ENCODE data around the gene LYPD6B. TPM values are rescaled to one million over a fixed set of nuclear protein-coding genes. Genes with fewer than 3 reads are reported as not detected.

LYPD6B gene
- total RNA-seq, 1 donor from 2014 or later = not detected

DNA sequence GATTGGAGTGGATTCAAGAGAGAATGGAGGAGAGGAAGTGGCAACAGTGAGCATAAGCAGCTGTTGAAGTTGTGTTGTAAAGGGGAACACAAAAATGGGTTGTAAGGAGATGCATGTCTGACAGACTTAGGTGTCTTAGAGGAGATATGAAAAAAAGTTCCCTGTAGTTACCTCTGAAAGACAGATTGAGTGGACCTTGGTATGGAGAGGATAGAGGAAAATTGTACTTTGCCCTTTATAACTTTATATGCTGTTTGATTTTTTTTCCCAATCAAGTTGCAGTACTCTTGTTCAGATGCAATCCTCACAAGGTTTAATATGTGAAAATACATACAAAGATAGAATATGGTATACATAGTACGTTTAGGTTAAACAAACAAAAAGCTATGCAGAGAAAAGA lies 73.6 kb downstream of the LYPD6B start:
- Mint-ChIP-seq H3K4me1 (no peaks in the 10 kb centered on the region), H3K4me3 (no peak overlapping the region), H3K9me3 (no peaks in the 10 kb centered on the region), H3K27ac (no peak overlapping the region), H3K36me3 (ENCODE audit: low read depth) (no peaks in the 10 kb centered on the region), H3K27me3 (peaks cover 10% of the 10 kb centered on the region)
- intact Hi-C loops (cut with micrococcal nuclease) = no loop called here
- DNase-seq = no peak

DNA sequence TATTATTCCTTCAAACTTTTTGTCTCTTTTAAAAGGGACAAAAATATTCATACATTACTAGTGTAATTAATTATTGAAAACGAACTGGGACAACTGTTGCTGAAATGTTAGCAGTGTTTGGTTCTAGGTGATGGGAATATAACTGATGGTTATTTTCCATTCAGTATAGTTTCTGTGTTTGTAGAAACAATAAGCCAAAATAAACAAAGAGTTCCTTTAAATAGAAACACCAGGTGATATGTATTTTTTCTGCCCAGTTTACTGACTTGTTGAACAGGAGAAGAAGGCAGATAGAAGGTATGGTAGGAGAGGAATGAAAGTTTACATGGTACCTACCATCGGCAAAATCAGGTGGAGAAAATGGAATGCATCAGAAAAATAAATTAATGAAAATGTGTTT lies 74.2 kb downstream of the LYPD6B start:
- H3K9me3 Mint-ChIP-seq = no peaks in the 10 kb centered on the region
- no peak overlapping the region for H3K4me3 Mint-ChIP-seq
- peaks cover 10% of the 10 kb centered on the region for H3K27me3 Mint-ChIP-seq
- H3K4me1 Mint-ChIP-seq = no peaks in the 10 kb centered on the region
- no peaks in the 10 kb centered on the region for H3K36me3 Mint-ChIP-seq (ENCODE audit: low read depth)
- no peak overlapping the region for H3K27ac Mint-ChIP-seq
- no peak for DNase-seq
- intact Hi-C loops (cut with micrococcal nuclease) = no loop called here

DNA sequence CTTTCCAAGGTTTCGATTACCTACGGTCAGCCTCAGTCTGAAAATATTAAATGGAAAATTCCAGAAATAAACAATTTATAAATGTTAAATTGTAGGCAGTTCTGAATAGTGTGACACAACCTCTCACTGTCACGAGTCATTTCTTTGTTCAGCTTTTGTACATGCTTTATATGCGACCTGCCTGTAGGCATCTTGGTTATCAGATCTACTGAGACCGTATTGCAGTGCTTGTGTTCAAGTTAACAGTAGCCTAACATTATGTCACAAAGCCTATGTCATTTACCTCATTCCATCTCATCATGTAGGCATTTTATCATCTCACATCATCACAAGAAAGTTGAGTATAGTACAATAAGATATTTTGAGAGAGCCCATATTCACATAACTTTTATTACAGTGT lies 77.3 kb downstream of the LYPD6B start:
- no peak for DNase-seq
- Mint-ChIP-seq H3K27ac (no peak overlapping the region), H3K9me3 (no peaks in the 10 kb centered on the region), H3K36me3 (ENCODE audit: low read depth) (no peaks in the 10 kb centered on the region), H3K4me3 (no peak overlapping the region), H3K4me1 (no peaks in the 10 kb centered on the region), H3K27me3 (peaks cover 3% of the 10 kb centered on the region)
- intact Hi-C loops (cut with micrococcal nuclease) = no loop called here

DNA sequence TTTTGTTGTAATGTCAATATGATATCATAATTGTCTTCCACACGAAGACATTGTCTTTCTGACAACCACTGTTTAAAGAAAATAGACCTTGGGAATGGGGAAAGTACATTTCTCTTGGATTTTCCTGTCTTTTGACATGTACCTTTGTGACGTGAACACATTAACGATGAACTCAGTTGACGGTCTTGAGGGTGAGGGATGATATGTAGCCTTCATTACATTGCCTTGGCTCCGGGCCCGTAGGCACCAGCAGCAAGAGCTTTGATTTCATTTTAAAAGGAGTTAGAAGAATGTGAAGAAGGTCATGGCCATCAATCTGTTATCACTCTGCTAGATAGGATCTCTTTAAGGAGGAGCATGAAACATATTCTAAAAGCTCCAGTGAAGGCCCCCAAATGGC lies 80.9 kb downstream of the LYPD6B start:
- no peak overlapping the region for H3K27ac Mint-ChIP-seq
- H3K36me3 Mint-ChIP-seq (ENCODE audit: low read depth) = no peaks in the 10 kb centered on the region
- intact Hi-C loops (cut with micrococcal nuclease) = no loop called here
- H3K27me3 Mint-ChIP-seq = no peaks in the 10 kb centered on the region
- H3K4me3 Mint-ChIP-seq = no peak overlapping the region
- DNase-seq = no peak
- no peaks in the 10 kb centered on the region for H3K4me1 Mint-ChIP-seq
- H3K9me3 Mint-ChIP-seq = no peaks in the 10 kb centered on the region

DNA sequence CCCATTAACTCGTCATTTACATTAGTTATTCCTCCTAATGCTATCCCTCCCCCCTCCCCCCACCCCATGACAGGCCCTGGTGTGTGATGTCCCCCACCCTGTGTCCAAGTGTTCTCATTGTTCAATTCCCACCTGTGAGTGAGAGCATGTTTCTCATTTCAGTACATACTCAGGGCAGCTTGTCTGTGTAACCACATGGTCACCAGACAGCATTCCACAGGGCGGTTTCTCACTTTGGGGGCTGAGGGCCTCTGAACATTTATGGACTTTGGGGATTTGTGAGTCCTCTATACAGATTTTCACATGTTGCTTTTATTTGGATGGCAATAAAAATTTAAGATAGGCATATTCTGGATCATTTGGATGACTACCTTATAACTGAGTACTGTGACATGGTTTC lies 84.0 kb downstream of the LYPD6B start:
- intact Hi-C loops (cut with micrococcal nuclease) = no loop called here
- Mint-ChIP-seq H3K27me3 (peaks cover 2% of the 10 kb centered on the region), H3K27ac (no peak overlapping the region), H3K9me3 (no peaks in the 10 kb centered on the region), H3K4me3 (no peak overlapping the region), H3K4me1 (no peaks in the 10 kb centered on the region), H3K36me3 (ENCODE audit: low read depth) (no peaks in the 10 kb centered on the region)
- DNase-seq = no peak

DNA sequence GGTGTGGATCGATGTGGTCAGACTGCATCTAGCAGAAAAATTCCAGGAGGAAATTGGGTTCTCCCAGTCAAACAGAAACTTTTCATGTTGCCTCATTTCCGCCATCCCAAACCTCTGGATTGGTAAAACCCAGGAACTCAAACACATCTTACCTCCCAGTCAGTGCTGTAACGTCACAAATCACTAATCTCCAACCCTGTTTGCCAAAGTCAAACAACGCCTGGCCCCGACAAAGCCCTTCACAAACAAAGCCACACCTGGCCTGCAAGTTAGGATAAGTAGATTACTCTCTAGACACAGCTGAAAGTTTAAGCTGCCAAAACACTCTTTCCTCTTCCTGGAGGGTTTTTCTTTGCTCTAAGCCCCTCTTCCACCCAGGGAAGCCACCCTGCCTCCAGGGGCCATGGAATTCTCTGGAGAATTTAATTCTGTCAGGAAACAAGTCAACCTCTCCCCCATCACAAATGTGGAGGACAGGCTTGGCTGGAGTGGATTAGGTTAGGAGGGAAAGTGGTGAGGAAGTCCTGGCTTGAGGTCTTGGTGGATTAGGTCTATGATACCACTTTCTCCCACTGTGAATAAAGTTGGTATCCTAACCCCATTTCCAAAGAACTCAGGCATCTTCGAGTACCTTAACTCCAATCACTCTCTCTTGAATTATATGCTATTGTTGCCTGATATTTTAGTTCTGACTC lies 86.7 kb downstream of the LYPD6B start:
- H3K27ac Mint-ChIP-seq = no peak overlapping the region
- no peak for DNase-seq
- H3K36me3 Mint-ChIP-seq (ENCODE audit: low read depth) = no peaks in the 10 kb centered on the region
- no peak overlapping the region for H3K4me3 Mint-ChIP-seq
- peaks cover 9% of the 10 kb centered on the region for H3K27me3 Mint-ChIP-seq
- H3K9me3 Mint-ChIP-seq = no peaks in the 10 kb centered on the region
- intact Hi-C loops (cut with micrococcal nuclease) = no loop called here
- H3K4me1 Mint-ChIP-seq = no peaks in the 10 kb centered on the region

DNA sequence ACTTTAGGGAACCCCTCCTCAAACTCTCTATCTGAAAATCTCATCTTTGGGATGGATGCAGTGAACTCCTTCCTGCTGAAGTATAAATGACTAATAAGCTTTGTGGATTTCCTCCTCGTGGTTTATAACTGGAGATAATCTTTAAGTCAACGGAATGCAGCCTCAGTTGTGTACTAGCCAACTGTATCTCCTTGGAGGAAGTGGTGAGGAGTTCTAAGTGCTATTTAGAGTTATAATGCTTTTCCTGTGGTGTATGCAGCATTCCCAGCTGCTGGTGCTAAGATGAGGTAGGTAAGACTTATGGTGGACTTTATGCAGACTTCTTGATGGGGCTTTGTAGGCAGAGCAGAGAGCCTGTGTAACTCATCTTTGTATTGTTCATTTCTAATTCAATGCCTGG lies 90.9 kb downstream of the LYPD6B start:
- DNase-seq = no peak
- intact Hi-C loops (cut with micrococcal nuclease) = no loop called here
- H3K27ac Mint-ChIP-seq = no peak overlapping the region
- no peaks in the 10 kb centered on the region for H3K9me3 Mint-ChIP-seq
- no peak overlapping the region for H3K4me3 Mint-ChIP-seq
- H3K36me3 Mint-ChIP-seq (ENCODE audit: low read depth) = no peaks in the 10 kb centered on the region
- peaks cover 16% of the 10 kb centered on the region for H3K27me3 Mint-ChIP-seq
- H3K4me1 Mint-ChIP-seq = no peaks in the 10 kb centered on the region

DNA sequence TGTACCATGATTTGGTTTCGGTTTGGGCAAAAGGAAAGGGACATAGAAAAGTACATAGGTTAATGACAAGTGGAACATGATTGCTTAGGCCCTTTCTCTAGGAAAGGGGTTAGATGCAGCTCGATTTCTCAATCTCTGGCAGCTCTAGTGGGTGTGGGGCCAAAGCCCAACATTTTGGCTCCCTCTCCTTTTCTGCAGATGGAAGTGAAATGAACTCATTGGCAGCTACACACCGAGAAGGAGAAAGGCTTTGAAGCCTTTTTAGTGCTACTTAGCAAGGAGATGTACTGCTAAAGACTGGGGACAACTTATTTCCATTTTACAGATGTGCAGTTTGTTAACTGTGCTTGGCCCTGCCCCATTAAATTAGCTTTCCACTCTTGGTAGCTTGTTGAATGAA lies 93.8 kb downstream of the LYPD6B start:
- Mint-ChIP-seq H3K27me3 (peaks cover 18% of the 10 kb centered on the region), H3K27ac (no peak overlapping the region), H3K4me3 (no peak overlapping the region), H3K9me3 (no peaks in the 10 kb centered on the region), H3K36me3 (ENCODE audit: low read depth) (no peaks in the 10 kb centered on the region), H3K4me1 (no peaks in the 10 kb centered on the region)
- DNase-seq = no peak
- intact Hi-C loops (cut with micrococcal nuclease) = no loop called here

DNA sequence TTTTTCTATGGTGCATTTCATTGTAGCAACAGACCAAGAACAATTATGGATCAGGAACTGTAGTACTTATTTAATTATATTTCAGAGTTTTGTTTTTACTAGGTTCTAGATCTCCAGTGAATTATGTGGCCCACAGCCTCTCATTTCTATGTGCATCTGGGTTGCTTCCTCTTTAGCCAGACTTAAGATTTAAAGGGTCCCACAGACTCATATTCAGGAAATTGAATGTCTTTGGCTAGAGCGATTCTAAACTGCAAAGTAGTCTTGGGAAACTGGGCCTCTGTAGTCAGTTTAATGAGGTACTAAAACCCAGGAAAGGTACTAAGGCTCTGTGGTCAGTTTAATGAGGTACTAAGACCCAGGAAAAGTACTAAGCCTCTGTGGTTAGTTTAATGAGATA lies 94.4 kb downstream of the LYPD6B start:
- no peaks in the 10 kb centered on the region for H3K4me1 Mint-ChIP-seq
- H3K9me3 Mint-ChIP-seq = no peaks in the 10 kb centered on the region
- no peak for DNase-seq
- H3K27me3 Mint-ChIP-seq = peaks cover 16% of the 10 kb centered on the region
- H3K27ac Mint-ChIP-seq = no peak overlapping the region
- no peaks in the 10 kb centered on the region for H3K36me3 Mint-ChIP-seq (ENCODE audit: low read depth)
- H3K4me3 Mint-ChIP-seq = no peak overlapping the region
- intact Hi-C loops (cut with micrococcal nuclease) = no loop called here

DNA sequence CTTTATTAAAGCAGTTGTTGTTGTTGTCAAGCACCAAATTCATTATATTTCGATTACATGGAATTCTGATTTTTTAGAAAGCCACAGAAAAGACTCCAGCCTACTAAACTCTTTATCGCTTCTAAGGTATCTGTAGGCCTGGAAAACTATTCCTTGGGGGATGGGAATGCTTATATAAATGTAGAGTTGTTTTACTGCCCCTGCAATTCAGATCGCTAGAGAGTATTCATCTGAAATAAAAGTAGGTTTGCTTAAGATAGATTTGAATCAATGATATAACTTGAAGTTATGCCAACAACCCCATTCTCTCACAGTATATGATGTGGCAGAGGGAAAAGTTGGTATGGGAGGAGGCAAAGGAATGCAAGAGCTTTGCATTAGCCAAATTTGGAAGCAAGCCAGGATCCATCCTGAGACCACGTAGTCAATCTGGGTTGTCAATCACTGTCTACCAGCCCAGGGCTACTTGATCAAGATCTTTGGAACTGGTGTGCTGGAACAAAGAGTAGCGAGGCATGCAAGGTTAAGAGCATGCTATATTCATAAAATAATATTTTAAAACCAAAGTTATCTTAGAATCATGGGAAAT lies 95.9 kb downstream of the LYPD6B start:
- no peak overlapping the region for H3K27ac Mint-ChIP-seq
- no peaks in the 10 kb centered on the region for H3K4me1 Mint-ChIP-seq
- no peaks in the 10 kb centered on the region for H3K36me3 Mint-ChIP-seq (ENCODE audit: low read depth)
- no peak overlapping the region for H3K4me3 Mint-ChIP-seq
- intact Hi-C loops (cut with micrococcal nuclease) = no loop called here
- DNase-seq = no peak
- H3K27me3 Mint-ChIP-seq = peaks cover 15% of the 10 kb centered on the region
- H3K9me3 Mint-ChIP-seq = no peaks in the 10 kb centered on the region

DNA sequence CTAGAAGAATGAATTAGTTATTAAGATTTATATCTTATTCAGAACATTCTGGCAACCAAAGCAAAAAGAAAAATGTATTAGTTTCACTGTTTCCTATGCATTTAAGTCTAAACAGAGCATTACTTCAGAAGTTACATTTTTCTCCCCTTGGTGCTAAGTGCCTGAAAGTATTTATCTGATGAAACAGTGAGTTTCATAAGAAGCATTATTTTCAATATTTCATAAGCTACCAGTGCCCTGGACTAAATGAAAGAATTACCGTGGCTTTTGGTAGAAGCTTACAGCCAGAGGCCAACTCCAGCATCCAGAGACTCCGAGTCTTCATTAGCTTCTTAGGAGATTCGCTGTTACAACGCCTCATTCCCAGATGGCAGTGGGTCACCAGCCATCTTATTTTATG lies 97.6 kb downstream of the LYPD6B start:
- no peaks in the 10 kb centered on the region for H3K4me1 Mint-ChIP-seq
- DNase-seq = no peak
- no peak overlapping the region for H3K27ac Mint-ChIP-seq
- peaks cover 11% of the 10 kb centered on the region for H3K27me3 Mint-ChIP-seq
- intact Hi-C loops (cut with micrococcal nuclease) = no loop called here
- H3K9me3 Mint-ChIP-seq = no peaks in the 10 kb centered on the region
- H3K4me3 Mint-ChIP-seq = no peak overlapping the region
- no peaks in the 10 kb centered on the region for H3K36me3 Mint-ChIP-seq (ENCODE audit: low read depth)

DNA sequence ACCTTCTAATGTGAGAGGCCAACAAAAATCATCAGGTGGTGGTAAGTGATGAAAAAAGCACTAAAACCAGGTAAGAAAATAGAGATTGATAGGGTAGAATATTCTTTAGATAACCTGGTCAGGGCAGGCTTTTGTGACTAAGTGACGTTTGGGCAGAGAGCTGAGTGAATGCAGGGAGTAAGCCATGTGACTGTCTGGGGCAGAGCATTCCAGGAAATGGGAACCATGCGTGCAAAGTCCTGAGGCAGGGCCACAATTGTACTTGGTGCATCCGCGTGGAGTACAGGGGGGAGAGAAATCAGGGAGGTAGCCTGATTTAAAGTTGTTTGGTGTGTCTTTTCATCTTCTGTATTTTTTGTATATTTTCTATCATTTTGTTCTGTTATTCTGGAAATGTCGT lies 102.5 kb downstream of the LYPD6B start:
- no peaks in the 10 kb centered on the region for H3K9me3 Mint-ChIP-seq
- intact Hi-C loops (cut with micrococcal nuclease) = no loop called here
- no peaks in the 10 kb centered on the region for H3K36me3 Mint-ChIP-seq (ENCODE audit: low read depth)
- H3K4me3 Mint-ChIP-seq = no peak overlapping the region
- no peaks in the 10 kb centered on the region for H3K4me1 Mint-ChIP-seq
- no peak for DNase-seq
- H3K27me3 Mint-ChIP-seq = peaks cover 8% of the 10 kb centered on the region
- H3K27ac Mint-ChIP-seq = no peak overlapping the region

DNA sequence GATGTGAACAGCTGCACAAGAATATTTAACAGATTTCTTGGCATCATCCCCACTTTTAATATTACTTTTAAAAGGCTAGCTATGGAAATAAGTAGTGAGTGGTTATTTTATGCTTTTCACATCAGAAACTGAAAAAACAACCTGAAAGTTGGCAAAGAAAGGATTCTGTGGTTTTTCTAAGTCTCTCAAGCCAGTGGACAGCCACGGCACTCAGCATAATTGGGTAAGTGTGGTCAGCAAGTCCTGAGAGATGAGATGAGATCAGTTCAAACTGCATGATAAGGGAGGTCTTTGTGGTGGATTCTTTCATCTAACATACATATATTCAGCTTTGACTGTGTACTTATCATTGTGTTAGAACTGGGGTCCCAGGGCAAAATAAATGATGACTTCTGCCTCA lies 105.2 kb downstream of the LYPD6B start:
- Mint-ChIP-seq H3K9me3 (no peaks in the 10 kb centered on the region), H3K27me3 (peaks cover 2% of the 10 kb centered on the region), H3K4me3 (no peak overlapping the region), H3K27ac (no peak overlapping the region), H3K36me3 (ENCODE audit: low read depth) (no peaks in the 10 kb centered on the region), H3K4me1 (no peaks in the 10 kb centered on the region)
- intact Hi-C loops (cut with micrococcal nuclease) = no loop called here
- DNase-seq = no peak

DNA sequence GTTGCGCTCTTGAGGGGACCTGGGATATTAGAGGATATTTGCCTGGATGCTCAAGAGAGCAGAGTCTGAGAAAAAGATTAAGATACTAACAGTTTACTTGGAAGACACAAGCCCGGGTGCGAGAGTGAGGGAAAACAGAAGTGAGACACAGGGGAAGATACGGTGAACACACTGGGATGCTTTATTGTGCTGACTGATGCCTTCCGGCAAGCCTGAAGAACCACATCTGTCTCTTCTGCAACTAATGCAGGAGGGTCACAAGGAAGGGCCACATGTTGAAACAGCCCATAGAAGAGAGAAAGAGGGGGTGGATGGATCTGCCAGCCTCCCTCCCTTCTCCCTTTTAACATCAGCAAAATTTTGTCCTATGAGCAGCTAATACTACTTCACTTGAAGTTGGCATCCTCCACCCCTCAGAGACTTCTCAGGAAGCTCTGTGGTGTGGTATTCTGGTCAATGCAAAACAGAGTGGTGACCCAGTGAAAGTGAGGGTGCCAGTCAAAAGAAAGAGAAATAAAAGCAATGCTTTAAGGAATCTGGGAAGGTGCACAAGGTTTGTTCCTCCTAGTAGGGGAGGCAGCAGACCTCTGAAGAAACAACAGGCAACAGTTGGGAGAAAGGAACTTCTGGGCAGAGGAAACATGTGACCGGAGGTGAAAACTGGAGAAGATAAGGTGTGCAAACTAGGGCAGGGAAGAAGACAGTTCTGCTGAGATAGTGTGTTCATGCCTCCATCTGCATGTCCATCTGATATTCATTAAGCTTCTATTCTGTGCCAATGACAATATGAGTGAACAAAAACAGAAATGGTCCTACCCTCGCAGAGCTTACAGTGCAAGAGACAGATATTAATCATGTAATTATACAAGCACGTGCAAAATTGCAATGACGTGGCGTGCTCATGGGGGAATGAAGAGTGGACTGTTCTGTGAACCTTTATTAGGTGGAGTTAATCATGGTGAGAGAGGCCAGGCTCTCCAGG lies 107.1 kb downstream of the LYPD6B start:
- no peaks in the 10 kb centered on the region for H3K36me3 Mint-ChIP-seq (ENCODE audit: low read depth)
- DNase-seq = no peak
- no peaks in the 10 kb centered on the region for H3K4me1 Mint-ChIP-seq
- H3K9me3 Mint-ChIP-seq = no peaks in the 10 kb centered on the region
- intact Hi-C loops (cut with micrococcal nuclease) = no loop called here
- H3K27ac Mint-ChIP-seq = no peak overlapping the region
- H3K27me3 Mint-ChIP-seq = peaks cover 8% of the 10 kb centered on the region
- H3K4me3 Mint-ChIP-seq = no peak overlapping the region
